ENCODE measurements around the gene PROM1.

GRCh38 chr4:15995826-15996225 is 88.0 kb downstream of the PROM1 start:
- TF ChIP-seq POLR2A (IDR thresholded peaks at IDR 0.05) = no peak
- TF ChIP-seq, protein P1, sequence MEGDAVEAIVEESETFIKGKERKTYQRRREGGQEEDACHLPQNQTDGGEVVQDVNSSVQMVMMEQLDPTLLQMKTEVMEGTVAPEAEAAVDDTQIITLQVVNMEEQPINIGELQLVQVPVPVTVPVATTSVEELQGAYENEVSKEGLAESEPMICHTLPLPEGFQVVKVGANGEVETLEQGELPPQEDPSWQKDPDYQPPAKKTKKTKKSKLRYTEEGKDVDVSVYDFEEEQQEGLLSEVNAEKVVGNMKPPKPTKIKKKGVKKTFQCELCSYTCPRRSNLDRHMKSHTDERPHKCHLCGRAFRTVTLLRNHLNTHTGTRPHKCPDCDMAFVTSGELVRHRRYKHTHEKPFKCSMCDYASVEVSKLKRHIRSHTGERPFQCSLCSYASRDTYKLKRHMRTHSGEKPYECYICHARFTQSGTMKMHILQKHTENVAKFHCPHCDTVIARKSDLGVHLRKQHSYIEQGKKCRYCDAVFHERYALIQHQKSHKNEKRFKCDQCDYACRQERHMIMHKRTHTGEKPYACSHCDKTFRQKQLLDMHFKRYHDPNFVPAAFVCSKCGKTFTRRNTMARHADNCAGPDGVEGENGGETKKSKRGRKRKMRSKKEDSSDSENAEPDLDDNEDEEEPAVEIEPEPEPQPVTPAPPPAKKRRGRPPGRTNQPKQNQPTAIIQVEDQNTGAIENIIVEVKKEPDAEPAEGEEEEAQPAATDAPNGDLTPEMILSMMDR (IDR thresholded peaks at IDR 0.05) = no peak
